Measurements from ENCODE around the gene ABTB1. TPM values are rescaled to one million over a fixed set of nuclear protein-coding genes. Genes with fewer than 3 reads are reported as not detected.

ABTB1 gene
- total RNA-seq, 1 donor from 2014 or later, result 42.0 TPM

GRCh38 chr3:127637546-127637945, 35.2 kb upstream of the ABTB1 start:
- no peak for TF ChIP-seq CTCF (IDR thresholded peaks at IDR 0.05)
- DNase-seq (no peak), ATAC-seq (ENCODE audit: low read depth) (no peak)
- Mint-ChIP-seq H3K27me3 (no peaks in the 10 kb centered on the region), H3K4me1 (no peaks in the 10 kb centered on the region), H3K9me3 (no peaks in the 10 kb centered on the region), H3K36me3 (ENCODE audit: low read depth) (no peaks in the 10 kb centered on the region), H3K27ac (no peak overlapping the region), H3K4me3 (no peak overlapping the region)
- ChIA-PET CTCF (no interaction called here), POLR2A (interaction anchor here (0.7 to 1.0 kb wide), 2 partner anchors 19 to 35 kb away, joined by 3 read pairs; no protein-coding TSS in a partner anchor)
- intact Hi-C loops (cut with micrococcal nuclease), result no loop called here

- H3K9me3 Mint-ChIP-seq, result no peaks in the 10 kb centered on the region
- H3K27me3 Mint-ChIP-seq, result no peaks in the 10 kb centered on the region
- ChIA-PET POLR2A (interaction anchor here (0.7 kb wide), 1 partner anchor 19 kb away, joined by 3 read pairs; no protein-coding TSS in a partner anchor), CTCF (no interaction called here)
- no peaks in the 10 kb centered on the region for H3K4me1 Mint-ChIP-seq
- H3K4me3 Mint-ChIP-seq, result no peak overlapping the region
- TF ChIP-seq CTCF (IDR thresholded peaks at IDR 0.05), result no peak
- no peaks in the 10 kb centered on the region for H3K36me3 Mint-ChIP-seq (ENCODE audit: low read depth)
- no peak overlapping the region for H3K27ac Mint-ChIP-seq
- ATAC-seq (ENCODE audit: low read depth), result no peak
- intact Hi-C loops (cut with micrococcal nuclease), result no loop called here
- DNase-seq, result no peak
Measured at GRCh38 chr3:127637971-127638370, 34.8 kb upstream of the ABTB1 start.

GRCh38 chr3:127639173-127640041, 33.3 kb upstream of the ABTB1 start:
- no peak overlapping the region for H3K27ac Mint-ChIP-seq
- H3K4me1 Mint-ChIP-seq, result no peaks in the 10 kb centered on the region
- no peak overlapping the region for H3K4me3 Mint-ChIP-seq
- ATAC-seq (ENCODE audit: low read depth), result no peak
- POLR2A ChIA-PET, result no interaction called here
- CTCF ChIA-PET, result no interaction called here
- no peaks in the 10 kb centered on the region for H3K27me3 Mint-ChIP-seq
- DNase-seq, result no peak
- no peak for TF ChIP-seq CTCF (IDR thresholded peaks at IDR 0.05)
- intact Hi-C loops (cut with micrococcal nuclease), result no loop called here
- H3K9me3 Mint-ChIP-seq, result no peaks in the 10 kb centered on the region
- H3K36me3 Mint-ChIP-seq (ENCODE audit: low read depth), result no peaks in the 10 kb centered on the region

GRCh38 chr3:127640042-127640355, 32.8 kb upstream of the ABTB1 start:
- POLR2A ChIA-PET, result no interaction called here
- Mint-ChIP-seq H3K36me3 (ENCODE audit: low read depth) (no peaks in the 10 kb centered on the region), H3K9me3 (no peaks in the 10 kb centered on the region), H3K27me3 (no peaks in the 10 kb centered on the region), H3K4me1 (no peaks in the 10 kb centered on the region), H3K4me3 (no peak overlapping the region), H3K27ac (no peak overlapping the region)
- DNase-seq (no peak), ATAC-seq (ENCODE audit: low read depth) (no peak)
- intact Hi-C loops (cut with micrococcal nuclease), result no loop called here
- CTCF ChIA-PET, result no interaction called here
- no peak for TF ChIP-seq CTCF (IDR thresholded peaks at IDR 0.05)

- no peak for ATAC-seq (ENCODE audit: low read depth)
- POLR2A ChIA-PET, result interaction anchor here (0.9 kb wide), 1 partner anchor 54 kb away, joined by 3 read pairs; the partner anchor contains the start of gene TPRA1
- Mint-ChIP-seq H3K4me1 (no peaks in the 10 kb centered on the region), H3K36me3 (ENCODE audit: low read depth) (no peaks in the 10 kb centered on the region), H3K27ac (no peak overlapping the region), H3K27me3 (no peaks in the 10 kb centered on the region), H3K4me3 (no peak overlapping the region), H3K9me3 (no peaks in the 10 kb centered on the region)
- TF ChIP-seq CTCF (IDR thresholded peaks at IDR 0.05), result no peak
- DNase-seq, result no peak
- intact Hi-C loops (cut with micrococcal nuclease), result no loop called here
- CTCF ChIA-PET, result no interaction called here
Measured at GRCh38 chr3:127644641-127645370, 27.9 kb upstream of the ABTB1 start.

All from activated B cell treated with CpG ODN at 0.5 μM for 24 hours (primary cell).